Glomerular endothelial cell (primary cell): ENCODE measurements around the gene UBE2Q2. TPM values are rescaled to one million over a fixed set of nuclear protein-coding genes. Genes with fewer than 3 reads are reported as not detected.
"Not testable (repeated sequence)": the region's sequence is repeated elsewhere in the genome, so short reads cannot be mapped to it uniquely, and the experiment has no call there.

ENCODE experiments used
- DNase-seq: peaks from one replicate; pipeline ENCODE4 v3.0.0-alpha.2; 2011; ENCODE audit warnings: low read depth, low spot score; ENCODE audit errors: extremely low read depth
- total RNA-seq: library from RNA; depleted of rRNA; stranded (reverse); fragments of >200 nt; gene quantifications from 2 replicates; pipeline ENCODE4 v1.2.3, GENCODE V29; 2015

The UBE2Q2 gene
- total RNA-seq, 1 donor from 2014 or later, result 42.9 TPM

GRCh38 chr15:75823860-75824613 lies 19.2 kb upstream of the UBE2Q2 start:
- DNase-seq, result peak; percentile 31

- DNase-seq, result no peak
Observed at GRCh38 chr15:75827691-75828090, 15.6 kb upstream of the UBE2Q2 start.

- no peak for DNase-seq
Observed at GRCh38 chr15:75828429-75828828, 14.8 kb upstream of the UBE2Q2 start.

- DNase-seq, result no peak
Observed at GRCh38 chr15:75830910-75831805, 12.1 kb upstream of the UBE2Q2 start.

GRCh38 chr15:75831806-75832102 lies 11.5 kb upstream of the UBE2Q2 start:
- no peak for DNase-seq

- DNase-seq, result no peak
Observed at GRCh38 chr15:75832114-75832513, 11.1 kb upstream of the UBE2Q2 start.

GRCh38 chr15:75834021-75834420 lies 9.2 kb upstream of the UBE2Q2 start:
- no peak for DNase-seq

- no peak for DNase-seq
Observed at GRCh38 chr15:75835990-75836958, 7.0 kb upstream of the UBE2Q2 start.

- no peak for DNase-seq
Observed at GRCh38 chr15:75836959-75837334, 6.3 kb upstream of the UBE2Q2 start.

- DNase-seq, result no peak
Observed at GRCh38 chr15:75840659-75841058, 2.6 kb upstream of the UBE2Q2 start.

GRCh38 chr15:75841626-75842025 lies 1.6 kb upstream of the UBE2Q2 start:
- DNase-seq, result no peak

GRCh38 chr15:75843678-75844581 lies 683 bp downstream of the UBE2Q2 start:
- DNase-seq, result no peak

- no peak for DNase-seq
Observed at GRCh38 chr15:75844629-75845335, 1.5 kb downstream of the UBE2Q2 start.

- no peak for DNase-seq
Observed at GRCh38 chr15:75849167-75849566, 5.9 kb downstream of the UBE2Q2 start.

- DNase-seq, result no peak
Observed at GRCh38 chr15:75850708-75851107, 7.5 kb downstream of the UBE2Q2 start.

- DNase-seq, result not testable (repeated sequence)
Observed at GRCh38 chr15:75851566-75851965, 8.3 kb downstream of the UBE2Q2 start.

- no peak for DNase-seq
Observed at GRCh38 chr15:75857886-75858285, 14.6 kb downstream of the UBE2Q2 start.

- no peak for DNase-seq
Observed at GRCh38 chr15:75861750-75862402, 18.6 kb downstream of the UBE2Q2 start.

- DNase-seq, result no peak
Observed at GRCh38 chr15:75862796-75863195, 19.5 kb downstream of the UBE2Q2 start.
